H1 (cell line): ENCODE results near the gene TUBA3D. TPM values are rescaled to one million over a fixed set of nuclear protein-coding genes. Genes with fewer than 3 reads are reported as not detected.

Source experiments
- CTCF ChIA-PET: fragments of 300-600 bp; sonication (Branson Sonifier 250); formaldehyde crosslinking; loops from one replicate; lab custom pipeline; 2021; ENCODE audit not compliant: partially characterized antibody; lab: Charles Lee
- POLR2A ChIA-PET: fragments of 300-600 bp; sonication (Branson Sonifier 250); formaldehyde crosslinking; loops from one replicate; lab custom pipeline; 2021; ENCODE audit warnings: inconsistent platforms; ENCODE audit not compliant: partially characterized antibody; lab: Charles Lee
- DNase-seq, 2 experiments: peaks; one replicate each; pipeline versions ENCODE4 v3.0.0 to v3.0.0-alpha.2; 2010 to 2022; ENCODE audit warnings: low spot score in 2 of 2, low read depth in 1 of 2, mixed read lengths in 1 of 2
- FAIRE-seq: peaks from 2 replicates; lab custom pipeline; 2011; peaks lifted over from hg19 to GRCh38; lab: Jason Lieb, UNC
- H2AFZ ChIP-seq: 2 replicates; pipeline ENCODE4 v1.8.1; 2012; ENCODE audit warnings: low read length, inconsistent platforms
- H2AK5ac ChIP-seq: 2 replicates; pipeline ENCODE4 v1.6.1; 2013; ENCODE audit warnings: low read depth, low read length
- H2BK120ac ChIP-seq: replicated peaks from 2 replicates; pipeline ENCODE3; 2013; ENCODE audit warnings: low read depth, low read length, inconsistent platforms
- H2BK12ac ChIP-seq: 2 replicates; pipeline ENCODE4 v1.6.1; 2013; ENCODE audit warnings: low read depth, low read length
- H2BK15ac ChIP-seq: 2 replicates; pipeline ENCODE4 v1.6.1; 2013; ENCODE audit warnings: low read length
- H2BK20ac ChIP-seq: 2 replicates; pipeline ENCODE4 v1.6.1; 2013; ENCODE audit warnings: low read length
- H2BK5ac ChIP-seq: 2 replicates; pipeline ENCODE4 v1.6.1; 2013; ENCODE audit warnings: low read depth, low read length
- H3K14ac ChIP-seq: 2 replicates; pipeline ENCODE4 v1.6.1; 2013; ENCODE audit warnings: inconsistent platforms; ENCODE audit not compliant: insufficient read length
- H3K18ac ChIP-seq: 2 replicates; pipeline ENCODE4 v1.6.1; 2013; ENCODE audit warnings: low read length; ENCODE audit errors: extremely low read depth
- H3K23ac ChIP-seq: 2 replicates; pipeline ENCODE4 v1.6.1; 2013; ENCODE audit warnings: inconsistent platforms; ENCODE audit not compliant: insufficient read length
- H3K23me2 ChIP-seq: 2 replicates; pipeline ENCODE4 v1.6.1; 2013; ENCODE audit warnings: low read depth, low read length
- H3K27ac ChIP-seq: 2 replicates; pipeline ENCODE4 v1.6.1; 2011; ENCODE audit warnings: low read depth, low read length, inconsistent platforms
- H3K27me3 ChIP-seq, 4 experiments: replicated peaks in 1 of 4; 1 replicate in 1 of 4; 2 replicates in 3 of 4; pipeline versions ENCODE4 v1.6.1 to v1.8.1; 2011 to 2013; ENCODE audit warnings: low read length in 3 of 4, mild to moderate bottlenecking in 3 of 4, inconsistent platforms in 2 of 4, mixed read lengths in 2 of 4, moderate library complexity in 1 of 4; ENCODE audit not compliant: control insufficient read depth in 3 of 4, insufficient read depth in 3 of 4; ENCODE audit errors: extremely low read depth in 1 of 4
- H3K36me3 ChIP-seq, 4 experiments: 2 replicates each; pipeline versions ENCODE4 v1.6.1 to v1.8.1; 2011 to 2013; ENCODE audit warnings: mild to moderate bottlenecking in 4 of 4, low read length in 3 of 4, moderate library complexity in 2 of 4, control low read depth in 1 of 4, inconsistent platforms in 1 of 4; ENCODE audit not compliant: insufficient read depth in 4 of 4, control insufficient read depth in 2 of 4
- H3K4ac ChIP-seq: replicated peaks from 2 replicates; pipeline ENCODE3; 2013; ENCODE audit warnings: low read length, low read depth, mixed read lengths, inconsistent platforms; ENCODE audit not compliant: insufficient read length
- H3K4me1 ChIP-seq, 4 experiments: replicated peaks in 1 of 4; 1 replicate in 1 of 4; 2 replicates in 3 of 4; pipeline versions ENCODE4 v1.6.1 to v1.8.1; 2011 to 2013; ENCODE audit warnings: low read length in 3 of 4, inconsistent platforms in 2 of 4, mixed read lengths in 1 of 4; ENCODE audit not compliant: insufficient read depth in 4 of 4, control insufficient read depth in 3 of 4
- H3K4me2 ChIP-seq, 2 experiments: 2 replicates each; pipeline versions ENCODE4 v1.6.1 to v1.8.1; 2011 to 2013; ENCODE audit warnings: low read depth in 2 of 2, low read length in 2 of 2, control low read depth in 1 of 2, inconsistent platforms in 1 of 2, mild to moderate bottlenecking in 1 of 2; ENCODE audit not compliant: insufficient read depth in 1 of 2
- H3K4me3 ChIP-seq, 4 experiments: fragments of 200-600, 300-600 bp in 1 of 4; sonication (generic), shearing (Covaris generic), sonication (Bioruptor Twin) in 1 of 4; 2 replicates each; pipeline versions ENCODE4 v1.5.1 to v1.8.1; 2011 to 2016; ENCODE audit warnings: low read length in 4 of 4, low read depth in 3 of 4, control low read depth in 2 of 4, inconsistent platforms in 2 of 4, mild to moderate bottlenecking in 2 of 4, mixed read lengths in 1 of 4, moderate library complexity in 1 of 4; ENCODE audit not compliant: insufficient read depth in 2 of 4; ENCODE audit errors: extremely low read depth in 1 of 4
- H3K56ac ChIP-seq: replicated peaks from 2 replicates; pipeline ENCODE3; 2013; ENCODE audit warnings: low read depth, mild to moderate bottlenecking, mixed read lengths, low read length, inconsistent platforms; ENCODE audit not compliant: insufficient read length
- H3K79me1 ChIP-seq: 2 replicates; pipeline ENCODE4 v1.6.1; 2013; ENCODE audit warnings: low read depth, low read length, control low read depth
- H3K79me2 ChIP-seq, 2 experiments: 2 replicates each; pipeline versions ENCODE4 v1.6.1 to v1.8.1; 2012 to 2013; ENCODE audit warnings: low read length in 2 of 2, mild to moderate bottlenecking in 2 of 2, inconsistent platforms in 1 of 2; ENCODE audit not compliant: insufficient read depth in 2 of 2, control insufficient read depth in 1 of 2
- H3K9ac ChIP-seq, 4 experiments: replicated peaks in 1 of 4; 1 replicate in 1 of 4; 2 replicates in 3 of 4; pipeline versions ENCODE4 v1.6.1 to v1.8.1; 2011 to 2013; ENCODE audit warnings: low read depth in 3 of 4, low read length in 3 of 4, control low read depth in 2 of 4, mild to moderate bottlenecking in 2 of 4, moderate library complexity in 2 of 4, inconsistent platforms in 1 of 4; ENCODE audit errors: extremely low read depth in 1 of 4
- H3K9me3 ChIP-seq, 2 experiments: 2 replicates each; pipeline versions ENCODE4 v1.6.1 to v1.8.1; 2012 to 2013; ENCODE audit warnings: mild to moderate bottlenecking in 2 of 2, moderate library complexity in 2 of 2, control low read depth in 1 of 2, inconsistent platforms in 1 of 2, low read depth in 1 of 2, low read length in 1 of 2, mixed read lengths in 1 of 2; ENCODE audit not compliant: insufficient read depth in 2 of 2
- H4K20me1 ChIP-seq, 2 experiments: replicated peaks in 1 of 2; 2 replicates each; pipeline versions ENCODE3 to v1.8.1; 2011 to 2013; ENCODE audit warnings: inconsistent platforms in 2 of 2, low read length in 2 of 2, mild to moderate bottlenecking in 1 of 2; ENCODE audit not compliant: insufficient read depth in 2 of 2, control insufficient read depth in 1 of 2
- H4K5ac ChIP-seq: 2 replicates; pipeline ENCODE4 v1.6.1; 2013; ENCODE audit warnings: low read length, low read depth, mixed read lengths, inconsistent platforms; ENCODE audit not compliant: insufficient read length
- H4K8ac ChIP-seq: 2 replicates; pipeline ENCODE4 v1.8.0; 2013; ENCODE audit warnings: mild to moderate bottlenecking, moderate library complexity, low read length, inconsistent platforms; ENCODE audit not compliant: insufficient read depth; ENCODE audit errors: extremely low read depth
- H4K91ac ChIP-seq: replicated peaks from 2 replicates; pipeline ENCODE3; 2013; ENCODE audit warnings: low read length, mixed read lengths, inconsistent platforms; ENCODE audit not compliant: insufficient read length
- FOSL1 ChIP-seq: IDR thresholded peaks from 2 replicates; pipeline ENCODE4 v1.6.1; 2011; ENCODE audit warnings: mild to moderate bottlenecking, low read depth, low read length, moderate library complexity; ENCODE audit not compliant: insufficient read depth
- WGBS, 2 experiments: shearing (Covaris generic) in 1 of 2; methylation state at CpG; one replicate each; pipeline versions ENCODE4 v1.1.6 to v1.1.7; 2013 to 2015; ENCODE audit warnings: low lambda C conversion rate in 2 of 2, mixed read lengths in 2 of 2, inconsistent platforms in 1 of 2, low coverage in 1 of 2, missing lambda C conversion rate in 1 of 2; ENCODE audit not compliant: insufficient replicate concordance in 2 of 2, insufficient coverage in 1 of 2, insufficient read length in 1 of 2; ENCODE audit errors: extremely low coverage in 1 of 2, missing lambda C conversion rate in 1 of 2; 5-methylcytosine and 5-hydroxymethylcytosine counted together
- long read RNA-seq, 2 experiments: library from RNA in 1 of 2; library from capped mRNA in 1 of 2; stranded (forward); transcript quantifications; one replicate each; pipeline ENCODE4 v2.0.0, GENCODE V29; 2021; ENCODE audit warnings: inconsistent platforms in 1 of 2
- polyA minus RNA-seq, 3 experiments: library from RNA; depleted of rRNA, polyadenylated mRNA; stranded (reverse); fragments of >200 nt; gene quantifications; 1 replicate in 2 of 3; 2 replicates in 1 of 3; pipeline ENCODE4 v1.2.3, GENCODE V29; 2011
- polyA plus RNA-seq, 7 experiments: library from polyadenylated mRNA; depleted of rRNA in 3 of 7; stranded (reverse) in 5 of 7; unstranded in 2 of 7; fragments of >200 nt in 5 of 7; fragments of 200-250 nt in 2 of 7; gene quantifications; 1 replicate in 5 of 7; 2 replicates in 1 of 7; 4 replicates in 1 of 7; pipeline versions ENCODE4 v1.2.1 to v1.2.3, GENCODE V29; 2011 to 2013; ENCODE audit warnings: missing spikeins in 2 of 7, mixed read lengths in 2 of 7
- total RNA-seq: library from RNA; stranded (reverse); fragmentation: NEBNext Ultra II Directional; extraction: Animal tissue kit (Norgen Biotek cat#: 25700); gene quantifications from 2 replicates; pipeline ENCODE4 v1.2.1, GENCODE V29; 2021
- TF ChIP-seq, protein P1 (sequence below): IDR thresholded peaks from 2 replicates; pipeline ENCODE4 v1.6.1; 2012; ENCODE audit warnings: inconsistent platforms

Gene TUBA3D
- total RNA-seq (0.21 TPM in 1 of 2 replicates, not detected in the other), polyA plus RNA-seq (2011; rRNA removed) (0.15 and 0.36 TPM in 2 replicates), polyA minus RNA-seq (2011; rRNA and poly(A)+ RNA removed) (not detected in 2 replicates)
- polyA plus RNA-seq (2011; cell fraction: cytosol; rRNA removed), result not detected
- not detected for polyA plus RNA-seq (2011; cell fraction: nucleus; rRNA removed)
- 0.44 to 0.59 TPM (median 0.49 TPM) in 4 replicates for polyA plus RNA-seq (2012, experiment 1 of 2)
- 0.39 TPM for polyA plus RNA-seq (2012, experiment 2 of 2)
- polyA plus RNA-seq (2013, experiment 1 of 2), result 0.14 TPM
- 0.17 TPM for polyA plus RNA-seq (2013, experiment 2 of 2)
- not detected for polyA minus RNA-seq (2011; cell fraction: cytosol; rRNA and poly(A)+ RNA removed)
- polyA minus RNA-seq (2011; cell fraction: nucleus; rRNA and poly(A)+ RNA removed), result not detected
- long read RNA-seq, experiment 1, result 0 reads
- long read RNA-seq, experiment 2, result 0 reads

DNA sequence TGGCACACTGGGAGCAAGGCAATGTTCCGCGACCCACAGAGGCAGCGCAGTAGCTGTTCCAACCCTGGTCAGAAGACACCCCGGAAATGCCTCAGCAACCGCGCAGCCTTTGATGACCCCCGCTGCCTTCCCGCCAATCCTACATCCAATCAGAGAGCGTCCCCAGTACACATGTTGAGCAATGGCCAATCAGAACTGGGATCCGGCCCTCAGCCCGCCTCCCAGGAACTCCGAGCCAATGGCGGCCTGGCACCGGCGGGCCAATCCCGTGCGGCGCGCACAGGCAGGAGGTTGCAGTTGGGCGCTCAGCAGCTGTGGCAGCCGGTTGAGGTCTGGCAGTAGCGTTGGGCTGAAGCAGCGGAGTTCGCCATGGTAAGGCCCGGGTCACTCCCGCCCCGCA, at the start of gene TUBA3D:
TUBA3D (plus strand) TSS at position 289 of the 400 bp plus-strand sequence; CDS start at position 370, 81 bp downstream.
- CTCF ChIA-PET, result no interaction called here
- Histone ChIP-seq H3K56ac (no peak within 1 kb of the TSS), H3K27ac (no peak within 1 kb of the TSS), H4K8ac (no peak within 1 kb of the TSS), H3K36me3 (no peaks in the 10 kb centered on the region), H4K5ac (no peak within 1 kb of the TSS), H3K9me3 (no peaks in the 10 kb centered on the region), H3K23ac (no peak within 1 kb of the TSS), H2AK5ac (no peak within 1 kb of the TSS), H2BK120ac (no peak within 1 kb of the TSS), H3K4me1 (no peaks in the 10 kb centered on the region), H3K79me1 (no peaks in the 10 kb centered on the region), H3K4me3 (no peak within 1 kb of the TSS), H3K18ac (no peak within 1 kb of the TSS), H3K14ac (no peak within 1 kb of the TSS), H2BK15ac (no peak within 1 kb of the TSS), H3K4me2 (no peak within 1 kb of the TSS), H3K23me2 (no peaks in the 10 kb centered on the region), H3K79me2 (no peaks in the 10 kb centered on the region), H2AFZ (no peak within 1 kb of the TSS), H2BK12ac (no peak within 1 kb of the TSS), H2BK20ac (no peak within 1 kb of the TSS), H4K91ac (no peak within 1 kb of the TSS), H3K4ac (no peak within 1 kb of the TSS), H4K20me1 (no peaks in the 10 kb centered on the region), H2BK5ac (no peak within 1 kb of the TSS), H3K27me3 (no peaks in the 10 kb centered on the region), H3K9ac (no peak within 1 kb of the TSS)
- FAIRE-seq, result no peak
- POLR2A ChIA-PET, result no interaction called here
- no peak for DNase-seq
- 95% methylated on average over 14 of the region's 27 CpGs; no CpG with 5 or more reads in 1 of the 2 experiments for WGBS, 2 experiments
- no peak for TF ChIP-seq FOSL1
- TF ChIP-seq, protein P1, sequence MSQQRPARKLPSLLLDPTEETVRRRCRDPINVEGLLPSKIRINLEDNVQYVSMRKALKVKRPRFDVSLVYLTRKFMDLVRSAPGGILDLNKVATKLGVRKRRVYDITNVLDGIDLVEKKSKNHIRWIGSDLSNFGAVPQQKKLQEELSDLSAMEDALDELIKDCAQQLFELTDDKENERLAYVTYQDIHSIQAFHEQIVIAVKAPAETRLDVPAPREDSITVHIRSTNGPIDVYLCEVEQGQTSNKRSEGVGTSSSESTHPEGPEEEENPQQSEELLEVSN, result peak; percentile 83
